Heart left ventricle (tissue), 13 donors: ENCODE results near the gene SLC5A8.

Source experiments
- POLR2A ChIP-seq, 2 donors: fragments of 450-650 bp; IDR thresholded peaks; one replicate each; pipeline ENCODE4 v1.6.1; 2017; ENCODE audit warnings: antibody characterized with exemption in 2 of 2, mild to moderate bottlenecking in 2 of 2, moderate library complexity in 2 of 2
- TF ChIP-seq, protein P1 (sequence below), 12 donors: fragments of 200-600 bp; sonication (generic) in 4 of 12; IDR thresholded peaks; one replicate each; pipeline versions ENCODE4 v1.5.0 to v1.8.0; 2018 to 2022; ENCODE audit warnings: antibody characterized with exemption in 12 of 12, mild to moderate bottlenecking in 5 of 12
- donor health status: ischemic (EF 13 %, LVEDD 7.1; RV severe dilation, severe dysfunction).
- donor health status: DM: no; HTN: yes; CAD: no.
- donor health status: DM: no; HTN: no; CAD: no.
- donor health status: ischemic (EF 25% LVEDD 6.9; RV normal size, moderate dysfunction).
- donor health status: ischemic (EF 25% LVEDD 5.7; RV mildly dilated, moderate dysfunction).
- donor health status: ischemic (EF 35%, LVEDD 5.7; RV mildly dilated, moderate dysfunction).
- donor health status: nonischemic (EF 11% LVEDD 7.7; RV severe dilation, severe dysfunction).
- donor health status: DM: yes; HTN: yes; CAD: no.
- donor health status: PGD.
- donor health status: ischemic (EF 29% LVEDD 5.4; RV normal size, mild dysfunction).
- donor health status: nonischemic (EF 23%, LVEDD 6.1; RV moderate dilation, normal function).

GRCh38 chr12:101238306-101238705, 28.3 kb upstream of the SLC5A8 start:
- no peak for TF ChIP-seq POLR2A (IDR thresholded peaks at IDR 0.05)
- TF ChIP-seq, protein P1, sequence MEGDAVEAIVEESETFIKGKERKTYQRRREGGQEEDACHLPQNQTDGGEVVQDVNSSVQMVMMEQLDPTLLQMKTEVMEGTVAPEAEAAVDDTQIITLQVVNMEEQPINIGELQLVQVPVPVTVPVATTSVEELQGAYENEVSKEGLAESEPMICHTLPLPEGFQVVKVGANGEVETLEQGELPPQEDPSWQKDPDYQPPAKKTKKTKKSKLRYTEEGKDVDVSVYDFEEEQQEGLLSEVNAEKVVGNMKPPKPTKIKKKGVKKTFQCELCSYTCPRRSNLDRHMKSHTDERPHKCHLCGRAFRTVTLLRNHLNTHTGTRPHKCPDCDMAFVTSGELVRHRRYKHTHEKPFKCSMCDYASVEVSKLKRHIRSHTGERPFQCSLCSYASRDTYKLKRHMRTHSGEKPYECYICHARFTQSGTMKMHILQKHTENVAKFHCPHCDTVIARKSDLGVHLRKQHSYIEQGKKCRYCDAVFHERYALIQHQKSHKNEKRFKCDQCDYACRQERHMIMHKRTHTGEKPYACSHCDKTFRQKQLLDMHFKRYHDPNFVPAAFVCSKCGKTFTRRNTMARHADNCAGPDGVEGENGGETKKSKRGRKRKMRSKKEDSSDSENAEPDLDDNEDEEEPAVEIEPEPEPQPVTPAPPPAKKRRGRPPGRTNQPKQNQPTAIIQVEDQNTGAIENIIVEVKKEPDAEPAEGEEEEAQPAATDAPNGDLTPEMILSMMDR (IDR thresholded peaks at IDR 0.05) = no peak
